Endothelial cell of umbilical vein (primary cell): ENCODE data around the gene ATG5.

Experiments used
- JUN ChIP-seq: IDR thresholded peaks from 2 replicates; pipeline ENCODE4 v1.6.1; 2011; ENCODE audit warnings: borderline replicate concordance, low read depth; ENCODE audit not compliant: insufficient read length, insufficient read depth
- POLR2A ChIP-seq: IDR thresholded peaks from 2 replicates; pipeline ENCODE4 v1.6.1; 2012; ENCODE audit warnings: low read depth, mild to moderate bottlenecking, control low read depth, low read length
- TF ChIP-seq, protein P1 (sequence below), 2 donors: IDR thresholded peaks; 1 replicate in 1 of 2; 2 replicates in 1 of 2; pipeline ENCODE4 v1.5.1; 2011; ENCODE audit warnings: low read length in 2 of 2, mild to moderate bottlenecking in 2 of 2, moderate library complexity in 2 of 2, control low read depth in 1 of 2, inconsistent platforms in 1 of 2, low read depth in 1 of 2; ENCODE audit not compliant: insufficient read depth in 1 of 2; ENCODE audit errors: extremely low read depth in 1 of 2
- TF ChIP-seq, protein P2 (sequence below): IDR thresholded peaks from 2 replicates; pipeline ENCODE4 v1.6.1; 2011; ENCODE audit not compliant: insufficient read depth, insufficient read length

DNA sequence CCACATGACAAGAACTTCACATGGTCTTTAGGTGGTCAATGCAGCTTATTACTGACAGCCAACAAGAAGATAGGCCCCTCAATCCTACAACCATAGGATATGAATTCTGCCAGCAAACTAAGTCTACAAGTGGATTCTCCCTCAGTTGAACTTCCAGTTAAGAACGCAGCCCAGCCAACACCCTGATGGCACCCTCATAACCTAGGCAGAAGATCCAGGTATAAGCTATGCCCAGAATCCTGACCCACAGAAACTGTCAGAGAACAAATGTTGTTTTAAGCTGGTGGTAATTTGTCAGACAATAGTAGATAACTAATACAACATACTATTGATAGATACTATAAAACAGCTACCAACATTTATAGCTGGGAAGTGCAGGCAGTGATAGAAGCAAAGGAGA, 38.8 kb downstream of the ATG5 start:
- TF ChIP-seq JUN (no peak), POLR2A (no peak)
- TF ChIP-seq, protein P1, sequence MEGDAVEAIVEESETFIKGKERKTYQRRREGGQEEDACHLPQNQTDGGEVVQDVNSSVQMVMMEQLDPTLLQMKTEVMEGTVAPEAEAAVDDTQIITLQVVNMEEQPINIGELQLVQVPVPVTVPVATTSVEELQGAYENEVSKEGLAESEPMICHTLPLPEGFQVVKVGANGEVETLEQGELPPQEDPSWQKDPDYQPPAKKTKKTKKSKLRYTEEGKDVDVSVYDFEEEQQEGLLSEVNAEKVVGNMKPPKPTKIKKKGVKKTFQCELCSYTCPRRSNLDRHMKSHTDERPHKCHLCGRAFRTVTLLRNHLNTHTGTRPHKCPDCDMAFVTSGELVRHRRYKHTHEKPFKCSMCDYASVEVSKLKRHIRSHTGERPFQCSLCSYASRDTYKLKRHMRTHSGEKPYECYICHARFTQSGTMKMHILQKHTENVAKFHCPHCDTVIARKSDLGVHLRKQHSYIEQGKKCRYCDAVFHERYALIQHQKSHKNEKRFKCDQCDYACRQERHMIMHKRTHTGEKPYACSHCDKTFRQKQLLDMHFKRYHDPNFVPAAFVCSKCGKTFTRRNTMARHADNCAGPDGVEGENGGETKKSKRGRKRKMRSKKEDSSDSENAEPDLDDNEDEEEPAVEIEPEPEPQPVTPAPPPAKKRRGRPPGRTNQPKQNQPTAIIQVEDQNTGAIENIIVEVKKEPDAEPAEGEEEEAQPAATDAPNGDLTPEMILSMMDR (IDR thresholded peaks at IDR 0.05; ENCODE audit: extremely low read depth in 1 of 2, insufficient read depth in 1 of 2, low read depth in 1 of 2, low read length in 2 of 2), result no peak
- TF ChIP-seq, protein P2, sequence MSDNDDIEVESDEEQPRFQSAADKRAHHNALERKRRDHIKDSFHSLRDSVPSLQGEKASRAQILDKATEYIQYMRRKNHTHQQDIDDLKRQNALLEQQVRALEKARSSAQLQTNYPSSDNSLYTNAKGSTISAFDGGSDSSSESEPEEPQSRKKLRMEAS, result no peak
